ENCODE measurements around the gene DDX28.
"Not testable (repeated sequence)": the region's sequence is repeated elsewhere in the genome, so short reads cannot be mapped to it uniquely, and the experiment has no call there.

The DDX28 gene

DNA sequence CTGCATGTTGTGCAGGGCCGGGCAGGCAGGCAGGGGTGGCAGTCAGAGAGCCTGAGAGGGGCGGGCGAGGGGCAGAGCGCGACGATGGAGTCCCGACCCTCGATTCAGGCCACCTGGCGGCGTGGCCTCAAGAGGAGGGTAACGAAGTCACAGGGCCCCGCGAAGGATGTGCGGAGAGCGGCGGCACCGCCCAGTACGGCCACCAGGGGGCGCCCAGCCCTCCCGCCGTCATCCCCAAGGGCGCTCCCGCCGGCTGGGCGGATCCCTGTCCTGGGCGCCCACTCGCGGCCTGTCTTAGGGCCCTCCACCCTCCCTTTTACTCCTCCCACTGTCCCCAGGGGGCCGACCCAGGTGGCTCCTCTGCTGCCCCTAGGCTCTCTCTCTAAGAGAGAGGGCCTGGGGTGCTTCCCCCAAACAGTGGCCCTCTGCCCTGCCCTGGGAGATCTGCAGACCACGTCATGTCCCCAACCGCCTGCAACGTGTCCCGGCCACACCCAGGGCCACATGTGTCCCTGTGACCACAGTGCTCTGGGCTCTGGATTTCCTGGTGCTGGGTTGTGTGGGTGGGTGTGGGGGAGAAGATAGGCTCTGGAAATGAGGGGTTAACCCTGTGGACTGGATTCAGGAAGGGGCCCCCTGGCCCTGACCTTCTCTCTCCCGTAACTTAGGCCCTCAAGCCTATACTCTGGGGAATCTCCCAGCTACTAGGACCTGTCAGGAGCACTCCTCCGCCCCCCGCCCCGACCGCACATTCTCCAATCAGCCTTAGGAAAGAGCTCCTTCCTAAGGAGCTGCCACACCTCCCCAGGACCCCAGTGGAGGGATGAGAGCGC is 29.6 kb downstream of the DDX28 start:
- peak; percentile 54 for DNase-seq

DNA sequence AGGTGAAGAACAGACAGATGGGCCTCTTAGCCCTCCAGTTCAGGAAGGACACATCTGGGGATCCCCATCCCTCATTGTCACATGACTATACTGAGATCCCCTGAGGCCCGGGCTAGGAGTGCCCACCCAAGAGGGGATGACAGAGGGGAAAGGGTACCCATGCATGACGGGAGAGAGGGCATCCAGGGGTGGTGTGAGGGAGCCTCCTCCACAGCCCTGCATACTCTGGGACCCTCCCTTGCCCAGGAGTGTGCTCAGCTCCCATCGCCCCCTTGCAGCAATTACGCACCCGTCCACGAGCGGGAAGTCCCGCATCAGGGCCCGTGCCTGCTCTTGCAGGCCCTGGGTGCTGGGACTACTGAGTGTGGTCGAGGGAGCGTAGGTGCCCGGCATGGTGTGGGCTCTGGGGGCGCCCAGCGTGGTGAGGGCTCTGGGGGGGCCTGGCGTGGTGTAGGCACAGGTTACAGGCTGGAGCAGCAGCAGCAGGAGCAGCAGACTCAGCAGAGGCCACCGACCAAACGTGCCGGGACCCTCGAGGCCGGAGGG is 30.3 kb downstream of the DDX28 start:
- DNase-seq: no peak

GRCh38 chr16:67990018-67990386 is 33.0 kb downstream of the DDX28 start:
- DNase-seq: no peak

DNA sequence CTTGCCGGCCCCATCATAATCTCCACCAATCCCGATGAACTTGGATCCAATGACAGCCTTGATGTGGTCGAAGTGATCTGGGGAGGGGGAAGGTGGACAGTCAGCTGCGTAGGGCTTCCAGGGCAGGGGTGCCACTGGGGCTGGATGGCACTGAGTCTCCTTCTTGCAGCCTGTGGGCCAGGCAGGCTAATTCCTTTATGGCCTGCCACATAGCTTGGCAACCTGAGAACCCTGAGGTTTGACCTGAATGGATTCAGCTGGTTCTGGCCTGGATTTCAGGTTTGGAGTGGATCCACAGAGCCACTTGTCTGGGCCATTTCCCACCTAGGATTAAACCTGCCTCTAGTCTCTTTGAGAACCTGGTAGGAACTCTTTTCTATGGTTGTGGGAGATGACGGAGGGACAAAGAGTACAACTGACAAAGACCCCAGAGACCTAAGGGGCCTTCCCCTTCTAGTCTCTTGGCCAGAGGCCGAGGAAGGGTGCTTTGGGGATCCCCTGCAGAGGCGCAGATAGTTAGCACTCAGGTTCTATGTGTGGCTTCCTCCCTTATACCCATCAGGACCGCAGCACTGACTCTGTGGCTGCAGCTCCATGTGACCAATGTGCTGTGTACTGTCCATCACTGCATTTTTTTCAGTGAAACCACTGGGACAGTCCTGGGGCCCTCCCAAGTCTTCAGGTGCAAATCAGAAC is 33.6 kb downstream of the DDX28 start:
- no peak for DNase-seq

- no peak for DNase-seq
These were observed 34.4 kb downstream of the DDX28 start for GRCh38 chr16:67988675-67989074.

GRCh38 chr16:67987460-67988160 is 35.4 kb downstream of the DDX28 start:
- DNase-seq: no peak

DNA sequence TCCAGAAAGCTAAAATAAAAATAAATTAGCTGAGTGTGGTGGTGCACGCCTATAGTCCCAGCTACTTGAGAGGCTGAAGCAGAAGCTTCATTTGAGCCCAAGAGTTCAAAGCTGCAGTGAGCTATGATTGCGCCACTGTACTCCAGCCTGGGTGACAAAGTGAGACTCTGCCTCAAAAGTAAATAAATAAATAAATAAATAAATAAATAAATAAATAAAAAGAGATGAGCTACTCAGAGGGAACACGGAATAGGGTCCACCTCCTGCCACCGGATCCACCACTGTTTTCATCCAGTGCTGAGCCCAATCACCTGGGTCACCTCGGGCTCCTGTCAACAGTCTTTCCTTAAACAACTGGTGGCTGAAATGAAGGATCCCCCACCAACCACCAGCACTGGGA is 36.1 kb downstream of the DDX28 start:
- no peak for DNase-seq

DNA sequence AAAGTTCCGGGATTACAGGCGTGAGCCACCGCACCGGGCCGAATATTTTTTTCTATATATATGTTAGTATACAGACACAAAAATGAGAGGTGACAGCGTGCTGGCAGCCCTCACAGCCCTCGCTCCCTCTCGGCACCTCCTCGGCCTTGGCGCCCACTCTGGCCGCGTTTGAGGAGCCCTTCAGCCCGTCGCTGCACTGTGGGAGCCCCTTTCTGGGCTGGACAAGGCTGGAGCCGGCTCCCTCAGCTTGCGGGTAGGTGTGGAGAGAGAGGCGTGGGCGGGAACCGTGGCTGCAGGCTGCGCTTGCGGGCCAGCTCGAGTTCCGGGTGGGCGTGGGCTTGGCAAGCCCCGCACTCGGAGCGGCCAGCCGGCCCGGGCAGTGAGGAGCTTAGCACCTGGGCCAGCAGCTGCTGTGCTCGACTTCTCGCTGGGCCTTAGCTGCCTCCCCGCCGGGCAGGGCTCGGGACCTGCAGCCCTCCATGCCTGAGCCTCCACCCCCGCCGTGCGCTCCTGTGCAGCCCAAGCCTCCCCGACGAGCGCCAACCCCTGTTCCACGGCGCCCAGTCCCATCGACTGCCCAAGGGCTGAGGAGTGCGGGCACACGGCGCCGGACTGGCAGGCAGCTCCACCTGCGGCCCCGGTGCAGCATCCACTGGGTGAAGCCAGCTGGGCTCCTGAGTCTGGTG is 40.9 kb downstream of the DDX28 start:
- no peak for DNase-seq

- no peak for DNase-seq
These were observed 42.9 kb downstream of the DDX28 start, which contains the start of gene DPEP3 for GRCh38 chr16:67979955-67980678. Gene DPEP3 (minus strand): TSS chr16:67980499. CDS start chr16:67980380, 119 bp downstream.

DNA sequence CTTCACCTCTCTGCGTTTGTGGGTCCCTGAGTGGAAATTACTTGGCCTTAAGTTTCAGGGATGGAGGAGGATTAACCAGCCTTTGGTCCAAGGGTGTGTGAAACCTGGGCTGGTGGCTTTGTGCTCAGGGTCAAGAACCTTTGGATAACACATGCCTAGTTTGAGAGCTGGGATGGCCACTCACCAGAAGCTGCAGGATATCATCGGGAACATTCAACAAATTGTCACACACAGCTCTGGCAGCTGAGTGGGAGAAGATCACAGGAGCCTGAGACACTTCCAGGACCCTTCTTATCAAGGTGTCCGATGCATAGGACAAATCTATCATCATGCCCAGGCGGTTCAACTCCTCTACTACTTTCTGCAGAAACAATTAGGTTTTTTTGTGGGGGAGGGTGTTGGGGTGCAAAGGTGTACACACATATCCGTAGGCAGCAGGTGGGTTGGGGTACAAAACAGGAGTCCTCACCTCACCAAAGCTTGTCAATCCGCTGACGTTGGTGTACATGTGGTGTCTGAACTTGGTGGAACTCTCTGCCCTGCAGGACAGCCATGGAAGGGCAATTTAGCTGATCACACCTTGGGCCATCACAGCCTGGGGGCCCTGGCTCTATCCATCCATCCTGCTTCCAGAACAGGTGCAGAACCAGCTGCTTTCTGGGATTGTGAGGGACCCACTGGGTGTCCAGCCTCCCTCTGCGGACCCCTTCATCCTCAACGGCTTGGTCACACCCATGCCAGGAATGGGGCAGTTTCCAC is 45.4 kb downstream of the DDX28 start:
- DNase-seq: no peak

GRCh38 chr16:67977005-67977404 is 46.0 kb downstream of the DDX28 start:
- no peak for DNase-seq

DNA sequence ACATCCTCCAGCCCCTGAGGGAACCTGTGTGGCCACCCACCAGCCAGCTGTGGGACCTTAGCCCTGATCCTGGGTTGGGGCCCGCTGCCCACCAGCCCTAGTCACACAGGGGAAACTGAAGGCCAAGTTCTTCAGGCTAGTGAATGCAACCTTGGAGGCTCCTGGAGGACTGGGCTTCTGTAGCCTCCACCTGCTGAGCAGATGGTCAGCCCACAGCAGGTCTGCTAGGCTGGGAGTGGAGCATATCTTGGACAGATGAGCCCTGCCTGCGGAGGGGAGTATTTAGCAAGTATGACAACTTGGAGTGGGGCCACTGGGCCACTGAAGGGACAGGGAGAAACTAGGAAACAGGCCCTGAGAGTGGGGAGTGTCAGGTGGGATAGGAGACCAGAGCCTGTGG is 46.8 kb downstream of the DDX28 start:
- no peak for DNase-seq

GRCh38 chr16:67975321-67976105 is 47.5 kb downstream of the DDX28 start:
- DNase-seq: no peak

- not testable (repeated sequence) for DNase-seq
These were observed 50.7 kb downstream of the DDX28 start for GRCh38 chr16:67972285-67972684.

- no peak for DNase-seq
These were observed 51.9 kb downstream of the DDX28 start for GRCh38 chr16:67971111-67971510.

Data from COR-L47 (cell line).